ENCODE data around the gene CRIM1.

The CRIM1 gene

DNA sequence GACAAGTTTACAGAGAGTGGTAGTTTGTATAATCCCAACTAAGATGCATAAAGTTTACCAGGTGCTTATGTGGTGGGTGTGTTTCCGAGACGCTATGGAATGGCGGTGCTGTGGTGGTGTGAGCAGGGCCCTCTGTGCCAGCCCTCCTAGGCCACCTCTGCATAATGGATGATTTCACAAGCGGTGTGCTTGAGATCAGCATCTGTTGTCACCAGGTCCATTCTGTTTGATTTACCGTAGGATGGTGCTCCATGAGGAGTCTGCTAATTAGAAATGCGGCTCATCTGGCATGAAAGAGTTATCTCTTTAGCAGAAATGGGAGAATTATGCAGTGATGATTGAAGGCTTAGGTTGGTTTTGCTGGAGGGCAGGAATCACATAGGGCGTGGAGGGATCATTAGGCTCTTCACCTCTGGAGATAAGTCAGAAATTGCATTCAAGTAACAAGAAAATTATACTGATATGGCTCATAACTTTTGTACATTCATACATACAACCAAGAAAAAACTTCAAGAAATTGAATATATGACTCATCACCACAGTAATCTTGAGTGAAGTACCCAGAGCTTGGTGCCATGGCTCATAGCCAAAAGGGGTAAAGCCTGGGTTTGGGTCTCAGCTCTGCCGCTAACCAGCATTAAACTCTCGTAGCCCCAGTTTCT is 41.4 kb downstream of the CRIM1 start:
- no peak for DNase-seq (ENCODE audit: low spot score)

DNA sequence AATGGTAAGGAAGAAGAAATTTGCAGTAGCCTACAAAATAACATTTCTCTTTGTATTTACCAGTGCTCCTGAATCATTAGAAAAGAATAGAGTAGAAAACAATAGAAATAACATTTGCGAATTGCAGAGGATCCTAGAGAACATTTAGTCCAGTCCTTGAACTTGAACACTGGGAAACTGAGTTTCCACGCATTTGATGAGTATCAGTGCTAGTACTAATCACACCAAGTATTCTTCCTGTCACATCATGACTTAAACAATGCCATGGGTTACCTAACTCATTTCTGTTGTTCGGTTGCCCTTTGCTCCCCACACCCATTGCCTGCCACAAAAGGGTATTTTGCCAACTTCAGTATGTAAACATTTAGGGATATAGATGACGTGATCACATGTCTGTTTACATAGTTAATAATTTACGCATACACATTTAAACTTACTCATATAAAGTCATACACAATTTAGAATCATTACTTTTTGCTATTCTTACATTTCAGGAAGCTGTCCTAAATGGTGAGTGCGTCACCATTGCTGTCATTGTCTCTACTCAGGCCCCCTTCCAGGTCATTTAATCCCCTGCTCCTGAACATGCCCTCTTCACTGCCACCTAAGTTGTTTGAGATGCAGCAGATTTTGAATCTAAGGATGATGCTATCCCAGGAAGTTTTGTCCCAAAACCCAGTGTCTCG is 42.3 kb downstream of the CRIM1 start:
- no peak for DNase-seq (ENCODE audit: low spot score)

DNA sequence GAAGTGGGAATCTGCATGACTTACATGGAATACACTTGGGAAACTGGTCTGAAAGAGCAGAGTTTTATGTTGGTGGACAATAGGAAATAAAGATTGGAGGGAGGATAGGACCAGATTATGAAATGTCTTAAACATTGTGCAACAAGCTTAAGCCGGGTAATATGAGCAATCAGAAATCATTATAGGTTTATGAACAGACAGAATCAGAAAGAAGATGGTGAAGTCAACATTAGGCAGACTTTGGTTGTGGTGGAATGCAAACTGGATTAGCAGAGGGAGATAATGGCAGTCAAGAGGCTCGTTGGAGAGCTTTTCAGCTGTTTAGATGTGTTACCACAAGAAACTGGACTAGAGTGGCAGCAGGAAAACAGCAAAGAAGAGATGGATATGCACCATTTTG is 43.5 kb downstream of the CRIM1 start:
- DNase-seq (ENCODE audit: low spot score), result no peak

DNA sequence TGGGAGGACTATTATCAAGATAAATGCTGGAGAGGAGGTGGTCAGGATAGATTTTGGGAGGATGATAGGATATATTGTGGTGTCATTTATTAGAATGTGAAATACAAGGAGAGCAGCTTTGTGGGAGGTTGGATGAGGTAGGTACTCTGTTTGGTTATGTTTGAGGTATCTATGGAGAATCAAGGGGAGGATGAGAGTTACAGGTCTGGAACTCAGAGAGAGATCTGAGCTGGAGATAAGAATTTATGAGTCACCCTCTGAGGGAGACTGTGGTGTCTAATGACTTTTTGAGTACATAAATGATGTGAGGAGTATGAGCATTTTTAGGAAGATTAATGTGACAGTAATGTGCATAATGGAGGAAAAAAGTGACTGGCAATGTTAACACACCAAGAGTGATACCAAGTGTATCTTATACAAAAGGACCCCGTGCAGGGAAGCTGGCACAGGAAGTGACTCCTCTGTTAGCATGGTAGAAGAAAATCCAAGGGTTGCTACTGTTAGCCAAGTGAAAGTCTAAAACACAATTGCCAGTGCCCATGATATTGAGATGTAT is 48.2 kb downstream of the CRIM1 start:
- no peak for DNase-seq (ENCODE audit: low spot score)

DNA sequence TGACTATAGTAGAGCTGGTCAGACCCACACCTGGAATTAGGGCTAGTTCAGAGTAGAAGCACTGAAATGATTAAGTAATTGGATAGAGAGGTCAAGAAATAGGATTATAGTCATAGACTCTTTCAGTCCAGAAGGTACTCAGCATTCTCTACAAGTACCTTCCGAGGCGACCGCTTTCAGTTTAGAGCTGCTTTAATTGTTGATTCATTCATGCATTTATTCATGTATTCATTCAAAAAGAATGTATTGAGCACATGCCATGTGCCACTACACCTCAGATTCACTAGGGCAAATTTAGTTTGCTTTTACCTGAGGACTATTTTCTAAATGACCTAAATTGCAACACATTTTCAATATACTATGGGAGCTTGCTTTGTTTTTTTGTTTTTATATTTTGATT is 48.7 kb downstream of the CRIM1 start:
- DNase-seq (ENCODE audit: low spot score), result no peak

DNA sequence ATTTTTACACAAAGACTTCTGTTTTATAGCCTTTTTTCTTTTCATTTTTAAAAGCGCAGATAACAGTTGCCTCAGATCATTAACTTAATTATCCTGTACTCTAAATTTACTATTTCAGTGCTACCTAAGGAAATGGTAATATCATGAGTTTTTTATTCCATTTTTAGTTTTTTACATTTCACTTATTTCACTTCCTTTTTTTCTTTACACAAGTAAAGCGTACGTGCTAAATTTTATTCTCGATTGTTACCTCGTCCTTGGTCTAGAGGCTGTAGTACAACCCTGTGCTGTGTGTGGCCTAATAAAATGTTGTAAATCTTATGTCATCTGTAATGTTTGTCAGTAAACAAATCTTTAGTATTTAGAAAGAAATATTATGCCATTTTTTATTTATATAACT is 49.2 kb downstream of the CRIM1 start:
- no peak for DNase-seq (ENCODE audit: low spot score)

DNA sequence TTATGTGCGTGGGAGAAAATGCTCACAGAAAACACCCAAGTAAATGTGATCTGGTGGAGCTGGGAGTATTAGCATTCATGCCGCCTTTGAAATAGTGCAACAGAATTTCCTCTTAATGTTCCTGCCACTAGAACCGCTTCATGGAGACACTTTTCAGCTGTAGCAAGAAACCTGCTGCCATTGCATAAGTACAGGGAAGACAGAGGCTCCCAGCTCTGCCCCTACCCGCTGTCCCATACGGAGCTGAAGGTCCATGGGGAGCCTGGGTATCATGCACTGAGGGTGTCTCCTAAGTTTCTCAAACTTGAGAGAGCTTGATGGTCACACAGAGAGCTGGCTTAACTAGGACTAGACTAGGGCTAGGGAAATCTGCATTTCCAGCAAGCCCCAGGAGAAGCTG is 49.6 kb downstream of the CRIM1 start:
- DNase-seq (ENCODE audit: low spot score), result no peak

DNA sequence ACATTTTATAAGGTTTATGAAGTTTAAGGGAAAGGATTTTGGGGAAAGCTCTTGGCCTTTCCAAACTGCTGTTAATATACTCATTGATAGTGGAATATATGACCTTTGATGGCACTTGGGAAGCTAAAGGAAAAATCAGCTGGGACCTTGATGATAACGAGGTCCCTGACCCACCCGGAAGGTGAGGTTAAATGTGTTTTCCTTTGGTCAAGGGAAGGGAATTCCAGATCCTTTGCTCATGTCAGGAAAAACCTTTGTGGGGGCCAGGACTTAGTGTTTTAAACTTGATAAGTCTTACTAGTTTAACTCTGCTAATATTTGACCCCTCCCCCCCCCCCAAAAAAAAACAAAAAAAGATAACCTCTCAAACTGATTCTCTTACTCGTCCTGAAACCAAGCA is 50.7 kb downstream of the CRIM1 start:
- DNase-seq (ENCODE audit: low spot score), result no peak

DNA sequence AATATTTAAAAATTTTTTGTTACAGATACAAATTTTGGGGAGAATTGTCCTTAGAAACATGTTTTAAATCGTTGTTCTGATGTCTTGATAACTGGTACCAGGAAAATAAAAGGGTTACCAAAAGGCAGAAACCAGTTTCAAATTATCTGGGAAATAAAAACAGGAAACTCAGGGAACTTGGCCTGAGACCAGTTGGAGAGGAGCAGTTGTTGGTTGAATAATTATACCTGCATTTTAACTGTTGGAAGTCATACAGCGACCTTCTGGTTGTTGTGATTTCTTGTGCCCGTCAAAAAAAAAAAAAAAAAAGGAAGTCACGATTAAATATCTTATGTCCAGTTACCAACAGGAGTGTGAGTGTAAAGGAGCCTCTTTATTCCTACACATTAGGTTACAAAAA is 51.8 kb downstream of the CRIM1 start:
- no peak for DNase-seq (ENCODE audit: low spot score)

DNA sequence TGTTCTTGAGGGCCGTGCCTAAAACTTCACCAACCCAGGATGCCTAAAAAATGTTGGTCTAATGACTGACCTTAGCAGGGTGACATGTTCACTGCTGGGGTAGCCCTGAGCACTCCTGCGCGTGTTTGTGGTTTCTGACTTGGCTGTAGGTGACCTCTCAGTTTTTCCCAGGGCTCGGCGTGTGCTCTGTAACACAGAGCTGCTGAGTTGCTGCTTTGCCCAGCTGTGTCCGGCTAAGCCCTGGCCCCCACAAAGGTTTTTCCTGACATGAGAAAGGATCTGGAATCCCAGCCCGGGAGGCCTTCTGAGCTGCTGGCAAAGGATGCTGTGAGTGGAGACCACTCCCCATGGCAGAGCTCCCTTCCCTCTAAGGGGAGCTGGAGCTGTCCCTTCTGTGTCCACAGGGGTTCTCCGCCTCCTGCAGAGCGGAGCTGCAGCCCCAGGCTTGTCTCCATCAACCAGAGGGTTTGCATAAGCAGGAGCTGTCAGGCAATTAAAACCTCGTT is 52.7 kb downstream of the CRIM1 start:
- DNase-seq (ENCODE audit: low spot score), result no peak

DNA sequence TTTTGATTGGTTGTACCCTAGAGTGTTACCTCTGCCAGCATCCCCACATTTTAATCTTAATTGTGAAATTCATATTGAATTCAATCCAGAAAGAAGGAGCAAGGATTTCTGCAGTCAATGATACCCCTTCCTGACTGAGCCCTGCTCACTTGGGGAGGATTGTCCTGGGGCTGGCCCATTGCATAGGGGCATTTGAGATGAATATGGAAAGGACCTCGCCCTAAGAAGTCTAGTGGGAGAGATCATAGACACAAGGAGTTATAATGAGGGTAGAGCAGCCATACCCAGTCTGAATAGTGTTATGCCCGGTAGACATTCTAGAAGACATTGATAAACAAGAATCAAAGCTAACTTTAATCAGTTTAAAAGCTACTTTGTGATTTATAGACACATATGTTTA is 53.8 kb downstream of the CRIM1 start:
- no peak for DNase-seq (ENCODE audit: low spot score)

DNA sequence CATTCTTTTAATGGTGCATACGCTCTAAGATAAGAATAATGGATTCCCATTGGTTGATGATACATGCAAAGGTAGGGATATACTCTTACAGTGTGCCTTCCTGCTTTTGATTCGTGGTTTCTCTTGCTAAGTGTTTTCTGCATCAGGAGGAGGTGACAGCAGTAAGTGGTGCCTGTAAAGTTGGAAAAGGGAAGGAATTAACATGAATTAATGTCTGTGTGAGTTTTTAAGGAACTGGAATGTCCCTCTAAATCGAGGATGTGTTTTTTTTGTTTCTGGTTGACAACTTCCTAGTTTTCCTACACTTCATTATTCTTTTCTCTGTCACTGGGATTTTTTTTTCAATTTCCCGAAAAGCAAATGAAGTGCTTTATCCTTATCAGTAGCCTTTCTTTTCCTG is 54.4 kb downstream of the CRIM1 start:
- DNase-seq (ENCODE audit: low spot score), result no peak

DNA sequence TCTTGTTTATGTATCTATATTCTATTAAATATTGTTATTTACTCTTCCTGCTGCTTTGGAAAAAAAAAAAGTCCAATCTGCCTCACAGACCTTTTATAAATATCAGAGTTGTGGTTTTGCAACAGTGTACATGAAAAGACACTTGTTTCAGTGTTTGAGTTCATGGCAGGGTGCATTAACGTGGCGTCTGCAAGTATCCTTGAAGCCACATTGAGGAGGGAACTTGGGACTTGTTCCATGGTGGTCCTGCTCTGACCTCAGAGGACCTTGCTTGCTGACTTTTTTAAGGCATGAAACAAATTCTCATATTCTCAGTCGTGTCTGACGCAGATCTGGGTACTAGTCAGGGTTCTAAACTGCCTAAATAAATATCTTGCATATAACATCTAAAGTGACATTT is 55.1 kb downstream of the CRIM1 start:
- DNase-seq (ENCODE audit: low spot score), result no peak

DNA sequence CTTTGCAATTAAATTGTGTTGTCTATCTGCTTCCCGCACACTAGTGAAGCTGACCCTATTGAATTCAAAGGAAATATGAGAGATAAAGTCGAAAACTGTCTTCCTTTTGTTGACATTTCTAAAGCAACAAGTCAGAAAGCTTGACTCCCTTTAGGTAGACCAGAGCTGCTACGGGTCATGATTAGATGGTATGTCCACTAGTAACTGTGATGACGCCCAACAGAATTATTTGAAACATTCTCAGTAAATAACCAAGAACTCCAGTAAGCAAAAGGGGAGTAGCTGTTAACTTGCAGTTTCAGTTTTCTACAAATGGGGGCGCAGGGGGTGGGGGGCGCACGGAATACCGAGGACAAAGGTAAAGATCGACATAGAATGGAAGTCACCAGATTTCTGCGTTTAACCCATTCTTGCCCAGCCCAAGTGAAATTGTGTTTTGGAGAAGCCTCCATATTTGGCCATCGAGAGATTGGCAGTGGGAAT is 56.4 kb downstream of the CRIM1 start:
- no peak for DNase-seq (ENCODE audit: low spot score)

DNA sequence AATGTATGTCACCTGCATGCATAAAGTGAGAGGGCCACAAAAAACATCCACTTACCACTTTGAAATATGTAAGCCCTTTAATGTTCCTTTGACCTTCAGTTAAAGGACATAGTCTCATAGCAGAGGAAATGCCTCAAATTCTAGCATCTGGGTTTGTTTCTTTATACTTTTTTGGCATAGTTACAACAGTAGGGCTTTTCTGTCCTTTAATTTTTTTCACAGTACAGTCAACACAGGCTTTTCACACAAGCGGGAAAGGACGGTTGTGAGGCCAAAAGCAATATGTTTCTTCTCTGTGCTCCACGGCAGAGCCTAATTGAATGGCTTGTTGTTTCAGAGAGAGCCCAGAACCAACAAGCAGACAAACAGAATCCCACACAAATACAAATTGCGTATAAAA is 57.6 kb downstream of the CRIM1 start:
- no peak for DNase-seq (ENCODE audit: low spot score)

DNA sequence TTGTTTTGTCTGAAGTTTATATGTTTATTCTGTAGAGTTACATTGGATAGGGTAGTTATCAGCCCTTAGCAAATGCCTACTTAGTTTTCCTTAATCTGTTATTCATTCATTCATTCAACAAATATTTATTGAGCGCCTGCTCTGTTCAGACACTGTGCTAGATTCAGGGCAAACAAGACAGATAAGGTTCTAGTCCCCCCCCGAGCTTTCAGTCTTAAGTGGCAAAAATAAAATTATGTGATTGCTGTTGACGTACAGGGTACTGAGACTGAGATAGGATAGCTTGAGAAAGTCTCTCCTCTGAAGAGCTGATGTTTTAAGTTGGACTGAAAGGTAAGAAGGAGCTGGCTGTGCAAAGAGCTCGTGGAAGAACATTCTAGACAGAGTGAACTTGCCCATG is 58.7 kb downstream of the CRIM1 start:
- no peak for DNase-seq (ENCODE audit: low spot score)

DNA sequence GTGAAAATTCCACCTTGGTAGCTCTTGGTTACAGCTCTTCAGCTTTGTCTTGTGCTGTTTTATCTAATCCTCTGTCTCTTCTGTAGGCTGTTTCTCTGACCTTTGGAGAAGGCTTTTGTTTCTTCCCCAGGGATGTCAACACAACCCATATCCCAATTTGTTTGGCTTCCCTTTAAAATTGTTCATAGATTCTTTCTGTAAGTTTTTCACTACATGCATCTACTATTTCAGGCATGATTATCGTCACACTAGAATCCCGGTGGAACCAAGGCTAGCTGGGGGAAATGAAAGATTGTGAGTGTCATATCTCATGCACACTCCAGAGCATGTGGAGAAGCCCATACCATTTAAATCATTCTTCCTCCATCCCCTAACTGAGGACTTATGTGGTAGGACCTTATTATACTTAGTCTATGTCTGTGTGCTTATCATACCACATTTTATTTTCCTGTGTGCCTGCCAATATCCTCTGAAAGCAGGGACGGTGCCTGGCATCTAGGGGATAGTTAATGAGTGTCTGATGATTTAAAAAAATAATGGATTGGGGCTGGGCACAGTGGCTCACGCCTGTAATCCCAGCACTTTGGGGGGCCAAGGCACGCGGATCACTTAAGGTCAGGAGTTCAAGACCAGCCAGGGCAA is 59.9 kb downstream of the CRIM1 start:
- DNase-seq (ENCODE audit: low spot score), result no peak

DNA sequence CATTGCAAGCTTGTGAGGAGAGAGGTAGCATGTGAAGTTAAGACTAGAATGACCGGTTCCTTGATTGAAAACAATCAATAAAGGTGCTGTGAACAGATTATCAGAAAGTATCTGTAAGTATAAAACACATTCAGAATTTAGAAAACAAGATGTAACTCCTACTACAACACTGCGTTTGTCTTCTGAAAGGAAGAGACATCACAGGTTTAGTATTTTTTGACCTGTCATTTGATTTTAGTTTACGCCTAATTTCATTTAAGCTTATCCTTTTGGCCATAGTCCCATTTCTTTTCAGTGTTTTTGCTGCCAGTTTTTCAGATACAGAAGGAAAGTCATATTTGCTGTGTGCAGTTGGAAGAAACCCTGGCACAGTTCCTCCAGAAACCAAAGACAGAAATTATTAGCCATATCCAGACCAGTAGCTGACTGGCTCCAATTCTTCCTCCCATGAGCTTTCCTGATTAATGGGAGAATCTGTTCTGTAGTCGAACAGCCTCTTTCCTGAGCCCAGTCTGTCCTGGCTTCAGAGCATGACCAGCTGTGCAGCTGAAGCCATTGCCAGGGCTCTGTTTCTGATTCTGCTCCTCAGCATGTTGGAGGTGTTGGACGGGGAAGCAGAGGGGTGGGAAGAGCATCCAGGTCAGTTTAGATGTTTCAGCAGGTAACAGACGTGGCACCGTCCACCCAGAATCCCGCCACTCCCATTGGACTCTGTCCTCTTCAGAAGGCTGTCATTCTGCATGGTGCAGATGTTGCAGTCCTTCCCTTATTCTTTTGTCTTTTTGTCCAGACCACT is 61.0 kb downstream of the CRIM1 start:
- DNase-seq (ENCODE audit: low spot score), result no peak

DNA sequence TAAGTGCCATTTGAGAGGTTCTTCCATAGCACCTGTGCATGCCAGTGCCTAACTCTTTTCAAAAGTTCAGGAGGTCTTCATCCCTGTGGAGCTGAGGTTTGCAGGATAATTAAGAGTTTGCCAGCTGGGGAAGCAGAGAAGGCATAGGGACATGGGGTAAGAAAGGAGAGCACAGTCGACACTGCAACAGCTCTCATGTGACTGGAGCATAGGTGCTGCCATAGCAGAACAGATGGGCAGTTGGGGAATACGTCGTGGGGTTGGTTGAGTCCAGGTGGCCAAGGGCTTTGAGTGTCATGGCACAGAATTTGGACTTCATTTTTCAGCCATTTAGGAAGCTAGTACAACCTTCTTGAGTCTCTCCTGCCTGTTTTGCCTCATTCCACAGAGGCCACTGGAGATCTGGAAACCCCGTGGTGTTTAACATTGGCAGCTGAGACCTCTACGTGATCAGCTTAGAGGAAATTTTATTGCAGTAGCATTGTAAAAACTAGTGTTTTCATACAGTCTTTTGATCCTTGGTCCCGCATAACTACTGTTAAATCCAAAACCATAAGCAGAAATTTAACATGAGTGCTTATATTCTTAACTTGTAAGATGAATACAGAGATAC is 65.1 kb downstream of the CRIM1 start:
- DNase-seq (ENCODE audit: low spot score), result no peak

DNA sequence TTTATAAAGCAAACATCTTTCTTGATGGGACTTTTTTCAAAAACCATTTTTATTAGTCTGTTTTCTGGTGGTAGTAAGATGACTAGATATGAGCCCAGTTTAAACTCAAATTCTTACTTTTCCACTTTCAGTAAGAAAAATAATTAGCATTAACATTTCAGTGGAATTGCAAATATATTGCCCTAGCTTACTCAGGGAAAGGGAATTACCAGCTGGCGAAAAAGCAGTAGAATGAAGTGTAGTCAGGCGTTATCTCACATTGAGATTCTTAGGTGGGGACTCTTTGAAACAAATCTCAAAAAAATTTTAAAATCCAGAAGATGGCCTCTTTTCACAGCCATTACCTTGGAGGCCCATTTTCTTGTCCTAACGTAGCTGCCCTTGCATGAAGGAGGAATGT is 65.8 kb downstream of the CRIM1 start:
- DNase-seq (ENCODE audit: low spot score), result no peak

DNA sequence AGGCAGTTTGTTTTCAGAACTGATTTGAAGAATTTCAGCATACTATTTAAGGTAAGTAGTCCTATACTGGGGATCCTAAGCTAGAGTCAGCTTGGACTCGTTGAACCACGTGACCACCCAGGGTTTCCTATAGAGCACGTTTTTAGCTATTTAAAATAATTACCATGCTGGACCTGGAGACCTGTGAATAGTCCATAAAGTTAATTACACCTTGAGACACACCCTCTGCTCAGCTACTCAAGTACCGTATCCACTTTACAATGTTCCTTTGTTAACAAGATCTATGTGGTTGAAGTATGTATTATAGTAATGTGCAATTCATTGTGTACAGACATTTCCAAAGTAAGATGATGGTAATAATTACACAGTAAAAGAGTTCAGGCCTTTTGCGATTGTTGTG is 67.6 kb downstream of the CRIM1 start:
- no peak for DNase-seq (ENCODE audit: low spot score)

DNA sequence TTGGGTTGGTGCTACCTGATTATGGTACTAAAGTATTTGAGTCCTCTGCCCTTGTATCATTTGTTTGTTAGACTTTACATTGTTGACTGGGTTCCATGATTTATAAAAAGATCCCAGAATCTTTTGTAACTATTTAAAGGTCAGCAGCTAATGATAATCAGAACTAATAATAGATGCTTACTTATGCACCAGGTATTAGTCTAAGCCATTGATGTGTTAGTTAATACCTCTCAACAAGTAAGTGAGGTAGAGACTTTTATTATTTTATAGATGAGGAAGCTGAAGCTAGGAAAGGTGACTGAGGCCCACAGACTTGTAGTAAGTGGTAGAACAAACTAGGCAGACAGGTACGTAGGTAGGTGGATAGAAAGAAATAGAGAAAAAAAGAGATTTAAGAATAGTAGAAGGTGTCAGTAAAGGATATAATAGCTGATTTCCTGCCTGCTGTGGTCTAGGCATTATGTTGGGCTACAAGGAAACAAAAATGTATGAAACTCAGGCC is 68.1 kb downstream of the CRIM1 start:
- no peak for DNase-seq (ENCODE audit: low spot score)
